IPS DF 6.9 (cell line): ENCODE data around the gene STARD4.

Experiments
- DNase-seq: peaks from one replicate; pipeline ENCODE4 v3.0.0-alpha.2; 2013; ENCODE audit warnings: low read depth, low spot score
- H3K27ac ChIP-seq: one replicate; pipeline ENCODE4 v1.5.1; 2013; ENCODE audit warnings: low read length, control low read depth
- H3K27me3 ChIP-seq: 2 replicates; pipeline ENCODE4 v1.6.1; 2013; ENCODE audit warnings: mild to moderate bottlenecking, low read length; ENCODE audit not compliant: control insufficient read depth, insufficient read depth
- H3K36me3 ChIP-seq: 2 replicates; pipeline ENCODE4 v1.6.1; 2013; ENCODE audit warnings: low read length; ENCODE audit not compliant: control insufficient read depth, insufficient read depth
- H3K4me1 ChIP-seq: 2 replicates; pipeline ENCODE4 v1.6.1; 2013; ENCODE audit warnings: low read length; ENCODE audit not compliant: control insufficient read depth, insufficient read depth
- H3K4me3 ChIP-seq: 2 replicates; pipeline ENCODE4 v1.5.1; 2013; ENCODE audit warnings: mild to moderate bottlenecking, low read length
- H3K9me3 ChIP-seq: 2 replicates; pipeline ENCODE4 v1.6.1; 2013; ENCODE audit warnings: low read length, inconsistent platforms; ENCODE audit not compliant: control insufficient read depth, insufficient read depth
- WGBS: extraction: QIAGEN DNeasy Blood & Tissue Kit; methylation state at CpG from one replicate; pipeline ENCODE4 v1.1.7; 2013; ENCODE audit warnings: mixed read lengths, missing lambda C conversion rate; ENCODE audit not compliant: insufficient read length, insufficient coverage; 5-methylcytosine and 5-hydroxymethylcytosine counted together

Gene STARD4

DNA sequence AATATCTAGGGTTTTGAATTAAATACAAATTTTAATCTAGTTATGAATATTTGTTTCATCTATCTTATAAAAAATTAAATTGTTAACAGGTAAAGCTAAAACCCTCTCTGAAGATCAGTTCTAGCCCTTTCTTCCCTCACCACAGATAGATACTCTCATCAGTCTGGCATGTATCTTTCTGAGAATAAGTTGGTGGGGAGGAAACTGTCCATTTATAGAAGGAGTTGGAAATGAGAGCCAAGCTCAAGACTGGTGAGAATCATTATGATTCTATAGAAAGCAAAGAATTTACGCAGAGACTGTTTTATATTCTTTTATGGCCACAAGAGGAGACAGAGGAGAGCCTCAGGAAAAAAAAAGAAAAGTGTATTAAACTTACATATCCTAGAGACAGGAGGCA is 59.0 kb downstream of the STARD4 start:
- no peaks in the 10 kb centered on the region for H3K36me3 ChIP-seq
- no peak for DNase-seq
- WGBS: no CpG with 5 or more reads among the region's 1 CpG
- H3K4me1 ChIP-seq: no peaks in the 10 kb centered on the region
- H3K4me3 ChIP-seq: no peak overlapping the region
- H3K27me3 ChIP-seq: no peaks in the 10 kb centered on the region
- no peak overlapping the region for H3K27ac ChIP-seq
- H3K9me3 ChIP-seq: no peaks in the 10 kb centered on the region

DNA sequence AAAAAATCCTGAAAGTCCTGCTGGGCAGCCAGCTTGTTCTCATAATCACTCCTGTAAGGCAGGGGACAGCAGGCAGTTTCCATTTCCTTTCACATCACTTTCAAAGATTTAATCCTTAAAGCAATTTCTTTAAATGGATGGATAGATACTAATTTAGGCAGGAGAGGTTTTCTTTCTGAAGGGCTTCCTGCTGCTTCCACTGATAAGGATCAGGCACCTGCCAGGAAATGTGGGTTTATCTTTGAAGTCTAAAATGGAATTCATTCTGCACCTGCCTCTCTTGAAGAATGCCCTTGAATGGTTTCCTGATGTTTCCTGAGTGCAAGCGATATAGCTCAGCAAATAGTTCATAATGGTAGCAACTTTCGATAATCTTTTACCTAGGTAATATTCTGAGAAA is 64.5 kb downstream of the STARD4 start:
- Histone ChIP-seq H3K9me3 (no peaks in the 10 kb centered on the region), H3K36me3 (no peaks in the 10 kb centered on the region), H3K4me1 (no peaks in the 10 kb centered on the region), H3K27ac (no peak overlapping the region), H3K4me3 (no peak overlapping the region), H3K27me3 (no peaks in the 10 kb centered on the region)
- WGBS: no CpG with 5 or more reads among the region's 2 CpGs
- DNase-seq: no peak

DNA sequence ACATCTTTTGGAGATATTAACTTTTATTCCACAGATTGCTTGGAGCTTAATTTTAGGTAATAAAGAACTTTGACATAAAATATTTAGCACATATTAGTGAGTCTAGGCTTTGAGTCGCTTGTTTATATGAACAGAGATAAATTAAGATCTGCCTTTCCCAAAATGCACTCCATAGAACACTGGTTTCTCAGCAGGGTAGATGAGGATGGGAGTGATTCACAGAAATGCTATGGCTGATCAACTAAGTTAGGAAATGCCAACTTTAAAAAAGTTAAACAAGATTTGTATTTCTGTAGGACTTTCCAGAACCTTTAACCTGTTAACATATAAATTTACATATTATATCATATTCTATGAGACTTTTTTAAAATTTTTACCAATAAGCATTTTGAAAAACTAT is 65.2 kb downstream of the STARD4 start:
- H3K4me3 ChIP-seq: no peak overlapping the region
- DNase-seq: no peak
- H3K9me3 ChIP-seq: no peaks in the 10 kb centered on the region
- H3K4me1 ChIP-seq: no peaks in the 10 kb centered on the region
- no peaks in the 10 kb centered on the region for H3K27me3 ChIP-seq
- H3K27ac ChIP-seq: no peak overlapping the region
- no CpG with 5 or more reads among the region's 1 CpG for WGBS
- no peaks in the 10 kb centered on the region for H3K36me3 ChIP-seq
